Measurements from ENCODE around the gene COG1.

Gene COG1

DNA sequence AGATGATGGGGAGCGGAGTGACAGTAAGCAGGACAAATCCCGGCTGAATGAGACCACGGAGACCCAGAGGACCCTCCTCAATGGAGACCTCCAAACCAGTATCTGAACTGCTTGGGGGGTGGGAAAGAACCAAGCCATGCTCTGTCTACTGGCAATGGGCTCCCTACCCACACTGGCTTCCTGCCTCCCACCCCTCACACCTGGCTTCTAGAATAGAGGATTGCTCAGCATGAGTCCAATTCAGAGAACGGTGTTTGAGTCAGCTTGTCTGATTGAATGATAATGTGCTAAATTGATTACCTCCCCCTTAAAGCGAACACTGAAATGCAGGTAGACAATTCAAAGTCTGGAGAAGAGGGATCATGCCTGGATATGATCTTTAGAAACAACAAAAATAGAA, 22.5 kb upstream of the COG1 start:
- DNase-seq = no peak

DNA sequence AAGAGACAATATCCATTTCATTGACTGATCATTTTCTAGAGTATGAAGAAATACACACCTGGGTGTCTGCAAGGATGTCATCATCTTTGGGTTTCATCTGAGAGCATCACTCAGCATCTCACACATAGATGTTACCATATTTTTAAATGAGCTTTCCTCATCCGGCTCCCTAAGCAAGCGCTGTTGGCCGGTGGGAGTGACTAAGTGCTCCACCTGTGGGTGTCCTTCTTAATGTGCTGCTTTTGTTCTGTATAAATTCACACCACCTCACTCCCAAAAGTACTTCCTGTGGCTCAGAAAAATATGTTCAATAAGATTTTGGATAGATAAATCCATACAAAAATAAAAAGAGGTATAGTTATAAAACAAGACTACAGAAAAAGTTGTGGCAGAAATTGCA, 20.6 kb upstream of the COG1 start:
- no peak for DNase-seq

GRCh38 chr17:73174126-73174525, 18.7 kb upstream of the COG1 start:
- DNase-seq = no peak

- DNase-seq = no peak
Observed at GRCh38 chr17:73175962-73176565, 16.8 kb upstream of the COG1 start.

DNA sequence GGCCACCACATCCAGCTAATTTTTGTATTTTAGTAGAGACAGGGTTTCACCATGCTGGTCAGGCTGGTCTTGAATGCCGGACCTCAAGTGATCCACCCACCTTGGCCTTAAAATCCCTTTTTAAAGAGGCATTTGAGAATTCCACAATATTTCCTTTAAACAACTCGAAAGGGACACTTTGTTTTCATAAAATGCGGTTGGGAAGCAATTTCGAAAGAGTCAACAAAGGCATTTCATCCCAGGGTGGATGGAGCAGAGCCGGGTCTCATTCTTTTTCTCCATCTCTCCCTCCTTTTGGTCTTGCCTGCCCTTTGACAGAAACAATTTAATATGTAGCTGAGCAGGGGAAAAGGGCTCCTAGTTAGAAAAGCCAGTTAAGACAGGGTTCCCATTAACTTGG, 13.5 kb upstream of the COG1 start:
- no peak for DNase-seq

DNA sequence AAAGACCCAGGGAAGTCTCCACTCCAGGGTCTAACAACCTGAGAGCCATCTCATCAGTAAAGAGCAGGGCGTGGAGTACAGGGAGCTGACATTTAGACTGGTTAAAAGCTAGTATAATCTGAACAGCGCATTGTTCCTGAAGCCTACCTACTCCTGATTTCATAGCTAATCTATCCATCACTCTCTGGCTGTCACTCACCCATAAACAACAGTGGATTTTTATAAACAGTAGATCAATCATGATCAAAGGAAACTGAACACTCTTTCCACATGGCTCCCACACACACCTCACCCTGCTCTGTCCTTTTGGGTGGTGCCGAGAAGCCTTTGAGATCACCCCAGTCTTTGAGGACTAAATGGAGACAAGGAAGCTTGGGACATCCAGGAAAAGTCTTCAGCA, 13.0 kb upstream of the COG1 start:
- DNase-seq = no peak

DNA sequence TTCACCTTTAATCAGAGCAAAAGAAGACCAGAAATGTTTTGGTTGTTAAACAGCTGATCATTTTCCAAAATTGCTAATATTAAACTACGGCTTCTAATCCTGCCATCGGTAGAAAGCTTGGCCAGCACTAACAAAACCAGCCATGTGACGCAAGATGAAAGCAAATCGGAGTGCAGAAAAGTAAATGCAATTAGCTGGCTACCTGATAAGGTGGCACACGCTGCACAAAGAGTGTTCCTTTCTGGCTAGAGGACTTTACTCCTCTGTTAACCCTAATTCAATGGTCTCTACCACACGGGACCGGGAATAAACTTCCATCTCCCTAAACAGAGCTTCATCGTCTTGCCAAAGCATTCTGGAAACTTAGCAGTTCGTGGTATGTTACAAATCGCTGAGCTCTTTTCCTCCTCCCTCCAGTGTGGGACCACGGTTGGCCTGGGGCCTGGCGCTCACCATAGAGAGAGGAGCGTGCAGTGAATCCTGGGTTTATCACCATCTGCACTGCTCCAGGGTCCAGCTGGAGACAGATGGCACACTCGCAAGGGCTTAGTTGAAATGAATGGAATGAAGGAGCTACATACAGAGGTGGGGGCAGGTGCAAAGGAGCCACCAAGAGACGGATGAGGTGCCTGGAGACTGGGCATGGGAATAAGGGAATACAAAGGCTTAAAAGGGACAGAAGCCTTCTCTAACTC, 10.1 kb upstream of the COG1 start:
- DNase-seq = no peak

DNA sequence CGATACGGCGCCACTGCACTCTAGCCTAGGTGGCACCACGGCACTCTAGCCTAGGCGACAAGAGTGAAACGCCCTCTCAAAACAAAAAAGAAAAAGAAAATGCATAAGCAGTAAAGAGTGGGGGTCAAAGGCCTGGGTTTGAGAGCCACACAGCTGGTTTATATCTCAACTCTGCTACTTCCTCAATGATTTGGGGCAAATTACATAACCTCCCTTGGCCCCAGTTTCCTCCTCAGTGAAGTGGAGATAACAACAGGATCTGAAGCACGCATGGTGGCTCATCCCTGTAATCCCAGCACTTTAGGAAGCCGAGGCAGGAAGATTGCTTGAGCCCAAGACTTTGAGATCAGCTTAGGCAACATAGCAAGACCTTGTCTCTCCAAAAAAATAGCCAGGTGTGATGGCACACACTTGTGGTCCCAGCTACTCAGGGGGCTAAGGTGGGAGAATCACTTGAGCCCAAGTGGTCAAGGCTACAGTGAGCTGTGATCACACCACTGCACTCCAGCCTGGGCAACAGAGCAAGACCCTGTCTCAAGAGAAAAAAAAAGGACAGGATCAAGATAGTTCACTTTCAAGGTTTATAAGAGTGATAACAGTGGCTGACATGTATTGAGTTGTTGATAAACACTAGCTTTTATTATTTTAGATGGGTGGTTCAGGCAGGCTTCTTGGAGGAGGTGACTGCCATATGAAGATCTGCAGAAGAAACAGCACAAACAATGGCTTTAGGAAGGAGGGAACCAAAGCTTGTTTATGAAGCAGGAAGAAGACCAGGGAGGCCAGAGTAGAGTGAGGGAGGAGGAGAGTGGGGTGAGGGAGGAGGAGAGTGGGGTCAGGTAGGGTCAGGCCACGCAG, 8.5 kb upstream of the COG1 start:
- no peak for DNase-seq

DNA sequence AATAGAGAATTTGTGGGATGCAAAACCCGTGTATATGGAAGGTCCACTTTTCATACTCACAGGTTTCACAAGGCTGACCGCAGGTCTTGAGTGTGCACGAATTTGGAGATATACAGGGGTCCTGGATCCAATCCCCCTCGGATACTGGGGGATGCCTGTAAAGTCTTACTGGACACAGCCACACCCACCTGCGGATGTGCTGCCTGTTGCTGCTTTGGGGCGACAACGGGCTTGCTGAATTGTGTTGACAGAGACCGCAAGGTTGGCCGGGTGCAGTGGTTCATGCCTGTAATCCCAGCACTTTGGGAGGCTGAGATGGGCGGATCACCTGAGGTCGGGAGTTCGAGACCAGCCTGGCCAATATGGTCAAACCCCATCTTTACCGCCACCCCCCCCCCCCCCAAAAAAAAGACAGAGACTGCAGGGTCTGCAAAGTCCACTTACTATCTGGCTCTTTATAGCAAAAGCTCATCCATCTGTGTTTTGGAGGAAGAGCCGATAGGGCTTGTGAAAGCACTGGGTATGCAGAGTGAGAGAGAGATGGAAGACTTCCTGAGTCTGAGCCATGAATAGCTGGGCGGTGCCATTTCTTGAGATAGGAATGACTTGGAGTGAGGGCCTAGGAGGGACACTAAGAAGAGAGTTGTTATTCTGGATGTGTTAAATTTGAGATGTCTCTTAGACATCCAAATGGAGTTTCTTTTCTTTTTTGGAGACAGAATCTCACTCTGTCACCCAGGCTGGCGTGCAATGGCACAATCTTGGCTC, 6.4 kb upstream of the COG1 start:
- DNase-seq = no peak

DNA sequence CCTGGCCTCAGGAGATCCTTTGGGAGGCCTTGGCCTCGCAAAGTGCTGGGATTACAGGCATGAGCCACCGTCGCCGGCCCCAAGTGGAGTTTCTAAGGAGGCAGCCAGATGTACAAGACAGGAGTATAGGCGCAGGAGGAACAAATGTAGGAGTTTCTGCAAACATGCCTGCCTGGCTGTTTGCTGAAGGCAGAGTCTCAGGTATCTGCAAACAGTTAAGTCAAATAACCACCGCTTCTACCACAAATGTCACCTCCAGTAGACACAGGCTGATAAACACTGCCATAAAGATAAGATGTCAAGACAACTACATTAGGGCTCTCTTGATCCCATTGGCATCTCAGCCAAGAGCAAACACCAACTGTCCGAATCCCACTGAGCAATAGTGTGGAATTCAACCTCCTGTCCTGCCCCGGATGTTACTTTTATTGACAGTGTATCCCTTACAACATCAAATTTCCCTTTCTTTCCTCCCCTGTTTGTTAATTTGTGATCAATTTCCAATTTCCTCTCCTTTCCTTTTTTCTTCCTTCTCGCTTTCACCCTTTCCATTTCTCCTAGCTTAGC, 5.6 kb upstream of the COG1 start:
- DNase-seq = no peak

- no peak for DNase-seq
Observed at GRCh38 chr17:73188011-73188410, 4.8 kb upstream of the COG1 start.

- peak; percentile 54 for DNase-seq
Observed at GRCh38 chr17:73189417-73190099, 3.3 kb upstream of the COG1 start.

- peak; percentile 83 for DNase-seq
Observed at GRCh38 chr17:73191443-73192205, 1.2 kb upstream of the COG1 start.

GRCh38 chr17:73192206-73192893, 505 bp upstream of the COG1 start:
- DNase-seq = peak; percentile 91

DNA sequence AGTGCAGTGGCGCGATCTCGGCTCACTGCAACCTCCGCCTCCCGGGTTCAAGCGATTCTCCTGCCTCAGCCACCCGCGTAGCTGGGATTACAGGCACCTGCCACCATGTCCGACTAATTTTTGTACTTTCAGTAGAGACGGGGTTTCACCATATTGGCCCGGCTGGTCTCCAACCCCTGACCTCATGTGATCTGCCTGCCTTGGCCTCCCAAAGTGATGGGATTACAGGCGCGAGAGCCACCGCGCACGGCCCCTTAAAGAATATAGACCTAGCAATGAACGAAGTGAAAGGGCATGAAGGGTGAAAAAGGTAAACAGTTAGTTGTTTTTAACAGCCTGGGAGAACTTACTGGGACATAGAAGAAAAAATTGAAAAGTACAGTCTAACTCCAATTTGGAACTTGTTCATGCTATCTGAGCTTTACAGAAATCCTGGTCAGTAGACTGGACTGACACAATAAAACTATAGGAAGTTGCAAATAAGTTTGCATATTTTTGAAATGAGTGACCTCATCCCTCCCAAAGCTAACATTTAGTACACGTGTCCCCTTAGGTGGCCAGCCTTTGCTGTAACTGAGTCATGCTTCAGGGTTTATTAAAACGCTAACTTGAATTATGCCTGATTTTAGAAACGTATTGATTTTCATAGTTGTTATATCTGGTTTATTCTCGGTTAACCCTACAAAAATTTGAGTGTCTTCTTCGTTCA, 1.8 kb downstream of the COG1 start:
- DNase-seq = no peak

GRCh38 chr17:73196500-73196899, 3.6 kb downstream of the COG1 start:
- no peak for DNase-seq

DNA sequence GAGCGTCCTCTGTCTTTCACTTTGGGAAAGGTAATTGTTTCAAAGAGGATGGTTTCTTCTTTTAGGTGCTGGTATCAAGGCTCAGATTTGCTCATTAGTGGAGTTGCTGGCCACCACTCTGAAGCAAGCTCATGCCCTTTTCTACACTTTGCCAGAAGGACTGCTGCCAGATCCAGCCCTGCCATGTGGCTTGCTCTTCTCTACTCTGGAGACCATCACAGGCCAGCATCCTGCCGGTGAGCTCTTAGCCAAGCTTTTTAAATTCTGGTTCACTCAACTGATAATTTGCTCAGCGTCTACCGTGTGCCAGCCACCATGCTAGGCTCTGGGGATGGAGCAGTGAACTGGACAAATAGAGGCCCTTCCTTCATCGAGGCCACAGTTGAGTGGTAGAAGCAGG, 4.3 kb downstream of the COG1 start:
- DNase-seq = no peak

DNA sequence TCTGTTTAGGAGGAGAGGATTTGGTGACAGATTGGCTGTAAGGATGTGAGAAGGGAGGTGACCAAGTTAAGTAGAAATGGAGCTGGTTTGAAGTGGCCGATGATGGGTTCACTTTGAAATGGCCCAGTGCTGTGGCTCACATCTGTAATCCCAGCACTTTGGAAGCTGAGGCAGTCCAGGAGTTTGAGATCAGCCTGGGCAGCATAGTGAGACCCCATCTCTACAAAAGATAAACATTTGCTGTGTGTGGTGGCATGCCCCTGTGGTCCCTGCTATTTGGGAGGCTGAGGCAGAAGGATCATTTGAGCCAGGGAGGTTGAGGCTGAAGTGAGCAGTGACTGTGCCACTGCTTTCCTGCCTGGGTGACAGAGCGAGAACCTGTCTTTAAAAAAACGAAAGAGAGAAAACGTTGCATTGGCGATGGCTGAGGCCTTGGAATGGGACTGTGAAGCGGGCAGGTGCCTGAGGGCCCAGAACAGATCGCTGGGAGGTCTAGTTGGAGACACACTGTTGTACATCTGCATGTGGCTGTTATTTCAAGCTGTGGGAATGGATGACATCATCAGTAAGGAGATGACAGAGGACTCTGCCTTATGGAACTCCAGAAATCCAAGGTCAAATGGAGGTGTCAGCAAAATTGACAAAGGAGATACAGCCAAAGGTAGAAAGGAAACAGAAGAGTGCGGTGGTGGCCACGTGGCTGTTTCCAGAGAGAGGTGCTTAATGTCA, 5.5 kb downstream of the COG1 start:
- DNase-seq = no peak

- DNase-seq = no peak
Observed at GRCh38 chr17:73198930-73199260, 6.0 kb downstream of the COG1 start.
